Measurements from ENCODE around the gene SDHB.

DNA sequence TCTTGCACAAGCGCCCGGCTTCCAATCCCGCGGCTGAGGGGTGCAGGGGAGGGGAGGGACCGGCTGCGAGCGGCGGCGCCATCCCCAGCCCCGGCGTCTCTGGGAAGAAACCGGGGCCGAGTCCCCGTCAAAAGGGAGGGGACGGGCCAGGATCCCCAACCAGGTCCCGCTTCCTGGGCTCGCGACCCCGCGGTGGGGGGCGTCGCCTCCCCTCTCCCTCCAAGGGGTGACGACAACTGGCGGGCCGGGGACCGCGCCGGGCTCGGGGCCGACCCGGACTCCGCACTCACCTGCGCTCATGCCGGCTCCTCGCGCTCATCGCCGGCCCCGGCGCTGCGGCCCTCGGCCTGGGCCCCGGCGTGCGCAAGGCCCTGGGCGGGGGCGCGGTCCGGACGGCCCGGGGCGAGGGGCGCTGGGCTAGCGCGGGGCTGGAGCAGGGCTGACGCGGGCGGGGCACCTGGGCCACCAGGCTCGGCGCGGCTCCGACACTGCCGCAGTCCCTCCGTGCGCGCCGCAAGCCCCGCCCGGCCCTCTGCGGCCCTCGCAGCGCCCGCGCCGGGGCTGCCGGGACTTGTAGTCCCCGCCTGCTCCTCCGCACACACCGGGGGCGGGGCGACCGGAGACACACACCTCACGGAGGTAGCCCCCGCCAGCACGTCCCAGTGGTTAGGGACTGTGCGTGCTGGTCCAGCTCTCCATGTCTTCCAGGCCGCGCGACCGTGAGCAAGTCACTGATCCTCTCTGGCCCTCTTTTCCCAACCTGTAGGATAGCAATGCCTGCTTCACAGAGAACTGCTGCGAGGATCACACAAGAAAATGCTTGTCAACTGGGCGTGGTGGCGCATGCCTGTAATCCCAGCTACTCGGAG lies 42.2 kb downstream of the SDHB start, which contains the start of gene ATP13A2:
- TF ChIP-seq POLR2AphosphoS5 (IDR thresholded peaks at IDR 0.05; ENCODE audit: borderline replicate concordance, low read depth, low read length) = no peak
- TF ChIP-seq EZH2 (IDR thresholded peaks at IDR 0.05) = no peak

Measured in SK-N-MC (cell line).